Left ventricle myocardium superior (tissue), 1 donor: ENCODE results near the gene APCDD1. TPM values are rescaled to one million over a fixed set of nuclear protein-coding genes. Genes with fewer than 3 reads are reported as not detected.

ENCODE experiments used
- ATAC-seq: fragments of 200-7000 bp; cut with Tn5 transposase; one replicate; pipeline ENCODE4 v1.9.1; 2020; ENCODE audit warnings: mild to moderate bottlenecking, moderate library complexity
- DNase-seq: peaks from one replicate; pipeline ENCODE4 v3.0.0-alpha.2; 2020
- intact Hi-C: fragments of 100-400 bp; cut with micrococcal nuclease; formaldehyde crosslinking; loops from one replicate; pipeline ENCODE4 v1.11.0; 2022
- long read RNA-seq: library from polyadenylated mRNA; unstranded; transcript quantifications from one replicate; pipeline ENCODE4 v2.0.0, GENCODE V29; 2021
- total RNA-seq: library from RNA; stranded (reverse); fragmentation: NEBNext Ultra II Directional; extraction: Animal tissue kit (Norgen Biotek cat#: 25700); gene quantifications from one replicate; pipeline ENCODE4 v1.2.1, GENCODE V29; 2021
- donor health status: DM: no; HTN: yes; CAD: no; lungs with severe emphysema.

Gene APCDD1
- total RNA-seq = 24.9 TPM
- long read RNA-seq, transcript APCDD1-201 (5 exons, 3,809 nt) = major isoform, 28 of 47 reads
- long read RNA-seq, partial matches to known transcripts = 13 of 47 reads
- long read RNA-seq, other reads (novel, unspliced or antisense) = 6 of 47 reads

GRCh38 chr18:10453806-10454680 is at the start of gene APCDD1:
Gene APCDD1 (plus strand): TSS chr18:10454635. CDS start chr18:10454982, 347 bp downstream.
- peak; percentile 88 for DNase-seq
- peak; percentile 88 for ATAC-seq
- intact Hi-C loops = loop anchor here (10.0 kb wide), 1 partner anchor 71 kb away; the partner anchor contains the start of gene NAPG

DNA sequence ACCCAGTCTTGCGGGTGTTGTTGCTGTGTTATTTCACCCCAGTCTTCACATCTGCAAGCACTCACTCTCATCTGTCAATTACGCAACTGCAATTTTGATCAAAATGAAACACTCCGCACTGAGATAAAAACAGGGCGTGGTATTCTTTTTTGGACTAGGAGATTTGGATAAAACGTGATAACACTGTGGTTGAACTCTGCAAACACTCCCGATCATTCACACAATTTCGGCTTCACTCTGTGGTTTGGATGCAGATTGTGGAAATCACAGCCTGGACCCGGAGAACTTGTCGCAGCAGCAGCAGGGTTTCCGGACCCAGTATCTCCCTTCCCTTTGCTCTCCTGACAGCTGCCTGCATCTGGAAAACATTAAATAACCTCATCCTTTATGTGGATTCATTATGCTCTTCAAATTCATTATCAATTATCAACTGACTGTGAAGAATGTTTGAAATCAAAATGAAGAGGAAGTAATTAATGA is 49.4 kb upstream of the APCDD1 start:
- intact Hi-C loops = no loop called here
- peak; percentile 69 for ATAC-seq
- DNase-seq = no peak

GRCh38 chr18:10405816-10406663 is 48.4 kb upstream of the APCDD1 start:
- ATAC-seq (peak; percentile 54), DNase-seq (no peak)
- intact Hi-C loops = no loop called here

- intact Hi-C loops = no loop called here
- ATAC-seq = no peak
These were observed 46.3 kb upstream of the APCDD1 start for GRCh38 chr18:10408131-10408530.

DNA sequence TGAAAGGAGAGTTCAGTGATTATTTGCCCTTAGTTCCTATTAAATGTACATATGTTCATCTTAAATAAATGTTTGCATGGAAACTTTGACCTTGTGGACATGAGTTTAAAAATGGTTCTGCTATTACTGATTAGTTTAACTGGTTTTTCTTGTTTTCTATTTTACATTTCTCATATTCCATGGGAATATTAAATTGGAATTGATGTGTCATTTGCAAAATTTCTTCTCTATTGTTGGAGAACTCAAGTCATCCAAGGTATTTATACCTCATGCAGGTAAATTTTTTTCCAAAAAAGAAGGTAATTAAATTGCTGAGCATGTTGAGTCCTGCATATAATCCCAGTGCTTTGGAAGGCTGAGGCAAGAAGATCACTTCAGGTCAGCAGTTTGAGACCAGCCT is 45.4 kb upstream of the APCDD1 start:
- ATAC-seq = no peak
- no peak for DNase-seq
- intact Hi-C loops = no loop called here

More at GRCh38 chr18:10408131-10408530, 46.3 kb upstream of the APCDD1 start:
- no peak for DNase-seq

- DNase-seq (no peak), ATAC-seq (peak; percentile 47)
- intact Hi-C loops = no loop called here
These were observed 43.7 kb upstream of the APCDD1 start for GRCh38 chr18:10410472-10411308.

DNA sequence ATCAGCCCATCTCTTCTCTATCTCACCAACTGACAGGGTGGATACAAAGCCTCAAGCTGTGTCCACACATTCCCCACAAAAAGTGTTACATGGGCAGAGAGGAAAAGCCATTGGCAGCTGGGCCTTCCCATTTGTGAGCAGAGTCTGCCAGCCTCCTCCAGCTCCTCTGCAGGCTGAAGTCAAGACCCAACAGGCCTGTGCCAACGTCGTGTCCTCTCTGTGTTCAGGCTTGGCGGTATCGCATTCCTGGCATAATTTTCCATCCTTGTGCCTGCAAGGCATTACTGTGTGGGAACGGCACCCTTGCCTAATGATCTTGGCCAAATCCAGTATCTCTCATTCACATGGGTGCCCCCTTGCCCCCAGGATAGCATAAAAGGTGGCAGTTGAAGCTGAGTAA is 41.5 kb upstream of the APCDD1 start:
- no peak for DNase-seq
- ATAC-seq = peak; percentile 54
- intact Hi-C loops = no loop called here

DNA sequence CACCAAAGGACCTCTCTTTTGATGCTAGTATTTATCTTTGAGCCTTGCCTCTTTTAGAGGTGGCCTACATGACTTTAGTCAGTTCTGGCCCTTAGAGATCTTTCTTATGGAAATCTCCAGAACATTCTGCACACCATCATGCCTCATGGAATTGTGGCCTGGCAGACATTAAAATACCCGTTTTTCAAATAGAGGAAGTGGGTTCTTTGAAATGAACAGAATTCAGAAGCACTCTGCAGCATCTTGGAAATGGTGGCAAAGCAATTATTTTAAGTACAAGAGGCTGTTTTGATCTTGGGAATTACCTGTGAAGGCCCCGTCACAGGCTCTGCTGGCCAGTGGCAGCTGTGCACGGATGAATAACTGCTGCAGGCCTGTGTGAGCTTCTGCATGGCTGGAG is 40.7 kb upstream of the APCDD1 start:
- no peak for ATAC-seq
- no peak for DNase-seq
- intact Hi-C loops = no loop called here

GRCh38 chr18:10414293-10414842 is 40.1 kb upstream of the APCDD1 start:
- intact Hi-C loops = no loop called here
- ATAC-seq (no peak), DNase-seq (no peak)

DNA sequence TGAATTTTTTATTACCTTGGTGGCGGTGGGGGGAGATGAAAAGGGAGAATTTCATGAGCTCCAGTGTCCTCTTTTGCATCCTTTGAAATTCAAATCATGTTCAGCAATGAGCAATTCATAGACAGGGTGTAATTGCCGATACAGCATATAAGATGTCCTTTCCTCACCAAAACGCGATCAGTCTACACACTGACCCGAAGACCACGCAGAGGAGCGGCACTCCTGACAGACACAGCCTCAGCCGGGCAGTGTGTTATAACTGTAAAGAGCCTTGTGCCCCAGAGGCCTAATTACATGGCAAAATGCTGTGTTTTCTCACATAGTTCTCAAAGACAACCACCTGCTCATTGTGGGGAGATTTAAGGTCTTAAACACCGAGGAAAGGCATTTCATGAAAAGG is 38.4 kb upstream of the APCDD1 start:
- DNase-seq = no peak
- intact Hi-C loops = no loop called here
- no peak for ATAC-seq

GRCh38 chr18:10417191-10417590 is 37.2 kb upstream of the APCDD1 start:
- ATAC-seq = no peak
- intact Hi-C loops = no loop called here
- no peak for DNase-seq

- intact Hi-C loops = no loop called here
- ATAC-seq = peak; percentile 29
- no peak for DNase-seq
These were observed 36.8 kb upstream of the APCDD1 start for GRCh38 chr18:10417664-10418063.

DNA sequence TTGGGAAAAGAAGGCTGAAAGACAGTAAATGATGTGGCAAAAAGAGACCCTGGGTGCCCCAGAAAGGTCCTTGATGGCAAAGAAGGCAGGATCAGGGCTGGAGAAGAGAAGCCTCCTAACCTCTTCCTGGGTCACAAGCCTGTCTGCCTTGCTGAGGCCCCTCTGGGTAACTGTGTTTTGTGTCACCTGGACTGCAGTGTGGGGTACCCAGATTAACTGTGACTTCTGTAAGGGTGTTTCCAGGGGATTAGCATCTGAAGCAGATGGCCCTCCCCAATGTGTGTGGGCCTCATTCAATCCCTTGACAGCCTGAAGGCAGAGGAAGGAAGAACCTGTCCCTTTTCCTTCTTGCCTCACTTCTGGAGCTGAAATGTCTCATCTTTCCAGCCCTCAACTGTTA is 35.6 kb upstream of the APCDD1 start:
- ATAC-seq = no peak
- DNase-seq = no peak
- intact Hi-C loops = no loop called here

- intact Hi-C loops = no loop called here
- DNase-seq (no peak), ATAC-seq (no peak)
These were observed 34.9 kb upstream of the APCDD1 start for GRCh38 chr18:10419420-10420103.

GRCh38 chr18:10420561-10421352 is 33.7 kb upstream of the APCDD1 start:
- no peak for DNase-seq
- intact Hi-C loops = no loop called here
- ATAC-seq = peak; percentile 19

GRCh38 chr18:10421859-10422258 is 32.6 kb upstream of the APCDD1 start:
- intact Hi-C loops = no loop called here
- DNase-seq (no peak), ATAC-seq (peak; percentile 61)

GRCh38 chr18:10422731-10423130 is 31.7 kb upstream of the APCDD1 start:
- DNase-seq (no peak), ATAC-seq (no peak)
- intact Hi-C loops = no loop called here
